NCI-H146 (cell line): ENCODE data around the gene BLVRA.
A peak's percentile ranks its signal among the peaks of the same experiment; 100 is the strongest.

ENCODE experiments used
- DNase-seq: peaks from one replicate; lab custom pipeline; 2025; lab: John Stamatoyannopoulos, UW

BLVRA gene

DNA sequence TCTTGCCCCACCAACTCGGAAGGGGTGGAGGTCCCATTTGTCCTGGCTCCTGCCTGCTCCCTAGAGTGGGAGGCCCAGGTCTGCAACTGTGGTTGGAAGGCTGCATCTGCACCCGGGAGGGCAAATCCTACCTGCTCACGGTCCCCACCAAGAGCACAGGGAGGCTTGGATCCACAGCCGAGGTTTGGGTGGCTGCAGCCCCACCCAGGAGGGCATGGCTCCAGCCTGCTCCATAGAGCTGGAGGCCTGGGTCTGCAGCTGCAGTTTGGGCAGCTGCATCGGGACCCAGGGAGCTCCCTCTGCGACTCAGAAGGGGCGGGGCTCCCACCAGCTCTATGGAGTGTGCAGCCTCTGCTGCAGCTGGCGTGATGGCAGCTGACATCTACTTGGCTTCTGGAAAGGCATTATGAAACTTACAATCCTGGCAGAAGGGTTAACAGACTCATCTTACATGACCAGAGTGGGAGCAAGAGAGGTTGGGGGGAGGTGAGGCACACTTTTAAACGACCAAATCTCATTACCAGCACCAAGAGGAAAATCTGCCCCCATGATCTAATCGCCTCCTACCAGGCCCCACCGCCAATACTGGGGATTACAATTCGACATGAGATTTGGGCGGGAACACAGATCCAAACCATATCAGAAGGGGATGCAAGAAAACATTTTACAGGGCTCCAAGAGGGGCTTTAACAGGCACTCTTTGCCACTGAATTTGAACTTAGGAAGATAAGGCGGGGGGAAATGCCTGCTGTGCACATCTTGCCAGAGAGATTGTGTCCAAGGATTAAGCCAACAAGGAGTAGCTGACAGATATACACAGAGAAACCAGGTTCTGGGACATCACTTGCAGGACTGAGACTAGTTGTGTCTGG lies 8.2 kb upstream of the BLVRA start:
- DNase-seq, result peak; percentile 22

DNA sequence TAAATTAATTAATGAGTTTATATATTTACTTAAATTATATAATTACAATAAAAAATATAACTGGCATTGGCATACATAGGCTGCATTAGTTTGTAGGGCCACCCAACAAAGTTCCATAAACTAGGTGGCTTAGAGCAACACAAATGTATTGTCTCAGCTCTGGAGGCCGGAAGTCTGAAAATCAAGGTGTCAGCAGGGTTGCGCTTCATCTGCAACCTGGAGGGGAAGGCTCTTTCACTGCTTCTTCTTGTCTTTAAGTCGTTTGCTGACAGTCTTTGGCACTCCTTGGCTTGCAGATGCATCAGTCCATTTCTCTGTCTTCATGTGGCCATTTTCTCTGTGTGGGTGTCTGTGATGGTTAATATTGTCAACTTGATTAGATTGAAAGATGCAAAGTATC lies 6.1 kb upstream of the BLVRA start:
- DNase-seq, result no peak

DNA sequence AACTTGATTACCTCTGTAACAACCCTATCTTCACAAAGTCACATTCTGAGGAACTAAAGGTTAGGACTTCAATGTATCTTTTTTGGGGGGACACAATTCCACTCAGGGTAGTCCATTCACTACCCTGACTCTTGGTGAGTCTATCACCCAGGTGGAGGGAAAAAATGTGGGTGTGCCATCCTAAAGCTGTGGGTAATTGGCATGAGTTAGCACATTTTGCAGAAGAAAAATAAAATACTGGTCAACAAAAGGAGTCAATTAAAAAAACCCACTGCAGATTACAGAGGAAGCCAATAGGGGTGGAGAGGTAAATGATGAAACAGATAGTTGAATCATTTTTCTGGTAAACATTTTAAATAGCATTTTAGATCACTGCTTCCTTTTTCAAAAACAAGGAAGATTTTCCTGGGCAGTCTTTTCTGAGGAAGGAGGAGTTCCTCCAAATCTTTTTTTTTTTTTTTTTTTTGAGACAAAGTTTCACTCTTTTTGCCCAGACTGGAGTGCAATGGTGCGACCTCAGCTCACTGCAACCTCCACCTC lies 5.1 kb upstream of the BLVRA start:
- DNase-seq, result no peak

DNA sequence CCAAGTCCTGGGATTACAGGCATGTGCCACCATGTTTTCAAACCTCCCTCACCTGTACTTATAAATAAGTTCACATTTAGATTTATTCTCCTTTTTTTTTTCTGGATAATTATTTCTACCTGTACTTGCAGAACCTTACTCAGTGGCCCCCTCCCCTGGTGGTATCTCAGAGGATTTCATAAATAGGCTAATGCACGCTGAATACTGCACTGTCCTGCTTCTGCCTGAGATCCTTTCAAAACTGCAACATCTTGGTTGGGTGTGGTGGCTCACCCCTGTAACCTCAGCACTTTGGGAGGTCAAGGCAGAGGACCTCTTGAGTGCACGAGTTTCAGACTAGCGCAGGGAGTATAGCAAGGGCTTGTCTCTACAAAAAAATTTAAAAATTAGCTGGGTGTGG lies 4.6 kb upstream of the BLVRA start:
- no peak for DNase-seq

DNA sequence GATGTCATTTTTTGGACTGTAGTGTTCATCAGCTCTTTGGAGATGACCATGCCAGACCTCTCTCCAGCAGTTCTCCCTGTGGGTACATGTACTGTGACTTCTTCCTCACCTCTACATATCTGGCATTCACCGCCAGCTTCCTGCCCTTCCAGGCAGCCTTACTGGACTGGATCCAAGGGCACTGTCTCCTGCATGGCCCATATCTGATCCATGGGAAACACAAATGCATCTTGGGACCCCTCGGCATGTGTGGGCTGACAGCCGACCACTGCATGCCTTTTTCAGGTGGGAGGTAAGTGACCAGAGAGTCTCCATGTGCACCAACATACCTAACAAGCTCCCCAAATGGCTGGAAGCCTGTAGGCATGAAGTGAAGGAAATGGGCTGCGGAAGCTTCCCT lies 3.9 kb upstream of the BLVRA start:
- no peak for DNase-seq

DNA sequence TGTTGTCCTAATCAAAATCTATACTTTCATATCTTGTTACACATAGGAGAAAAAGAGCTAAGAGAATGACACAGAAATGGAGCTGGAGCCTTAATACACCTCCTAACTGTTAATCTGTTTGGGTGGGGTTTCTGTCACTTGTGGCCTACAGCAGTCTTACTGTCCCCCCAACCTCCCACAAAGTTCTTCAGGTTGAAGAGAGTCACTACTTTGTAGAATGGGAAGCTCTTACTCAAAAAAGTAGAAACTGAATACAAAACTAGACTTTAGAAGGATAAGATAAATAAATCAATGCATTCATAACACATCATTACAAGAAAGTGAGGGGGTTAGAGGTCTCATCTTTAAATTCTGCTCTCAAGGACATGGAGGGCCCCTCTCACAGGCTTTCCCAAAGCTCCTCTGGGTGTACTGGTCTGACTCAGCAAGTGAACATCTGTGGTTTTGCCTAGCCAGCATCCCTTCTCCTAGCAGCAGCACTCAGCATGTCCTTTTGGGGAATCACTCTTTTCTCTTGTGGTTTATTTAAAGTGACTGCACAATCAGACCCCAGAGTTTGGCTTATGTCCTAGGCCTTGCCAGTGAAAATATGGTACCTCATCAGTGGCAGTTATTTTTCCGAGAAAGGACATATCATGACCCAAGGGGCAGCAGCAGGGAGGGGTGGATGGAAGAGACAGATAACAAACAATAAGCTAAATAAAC lies 2.0 kb upstream of the BLVRA start:
- no peak for DNase-seq

DNA sequence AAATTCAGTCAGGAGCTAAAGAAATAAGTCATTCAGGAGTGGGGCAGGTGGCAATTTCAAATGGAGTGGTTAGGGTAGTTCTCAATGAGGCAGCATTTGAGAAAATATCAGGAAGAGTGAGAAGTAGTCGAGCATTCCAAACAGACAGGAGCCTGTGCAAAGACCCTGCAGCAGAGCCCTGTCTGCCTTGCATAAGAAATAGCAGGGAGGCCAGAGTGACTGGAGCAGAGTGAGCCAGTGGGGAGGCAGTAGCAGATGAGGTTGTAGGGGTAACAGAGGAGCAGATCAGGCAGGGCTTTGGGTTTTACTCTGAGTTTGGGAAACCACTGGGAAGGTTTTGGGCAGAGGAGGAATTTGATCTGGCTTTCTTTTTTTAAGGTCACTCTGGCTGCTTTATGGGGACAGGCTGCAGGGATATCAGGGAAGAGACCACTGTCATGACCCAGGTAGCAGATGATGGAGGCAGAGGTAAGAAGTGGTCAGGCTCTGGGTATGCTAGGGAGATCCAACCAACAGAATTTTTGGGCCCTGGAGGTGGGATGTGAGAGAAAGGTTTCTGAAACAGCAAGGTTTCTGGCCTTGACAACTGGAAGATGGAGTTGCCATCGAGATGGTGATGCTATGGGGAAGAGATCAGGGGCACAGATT lies 1.3 kb upstream of the BLVRA start:
- no peak for DNase-seq

DNA sequence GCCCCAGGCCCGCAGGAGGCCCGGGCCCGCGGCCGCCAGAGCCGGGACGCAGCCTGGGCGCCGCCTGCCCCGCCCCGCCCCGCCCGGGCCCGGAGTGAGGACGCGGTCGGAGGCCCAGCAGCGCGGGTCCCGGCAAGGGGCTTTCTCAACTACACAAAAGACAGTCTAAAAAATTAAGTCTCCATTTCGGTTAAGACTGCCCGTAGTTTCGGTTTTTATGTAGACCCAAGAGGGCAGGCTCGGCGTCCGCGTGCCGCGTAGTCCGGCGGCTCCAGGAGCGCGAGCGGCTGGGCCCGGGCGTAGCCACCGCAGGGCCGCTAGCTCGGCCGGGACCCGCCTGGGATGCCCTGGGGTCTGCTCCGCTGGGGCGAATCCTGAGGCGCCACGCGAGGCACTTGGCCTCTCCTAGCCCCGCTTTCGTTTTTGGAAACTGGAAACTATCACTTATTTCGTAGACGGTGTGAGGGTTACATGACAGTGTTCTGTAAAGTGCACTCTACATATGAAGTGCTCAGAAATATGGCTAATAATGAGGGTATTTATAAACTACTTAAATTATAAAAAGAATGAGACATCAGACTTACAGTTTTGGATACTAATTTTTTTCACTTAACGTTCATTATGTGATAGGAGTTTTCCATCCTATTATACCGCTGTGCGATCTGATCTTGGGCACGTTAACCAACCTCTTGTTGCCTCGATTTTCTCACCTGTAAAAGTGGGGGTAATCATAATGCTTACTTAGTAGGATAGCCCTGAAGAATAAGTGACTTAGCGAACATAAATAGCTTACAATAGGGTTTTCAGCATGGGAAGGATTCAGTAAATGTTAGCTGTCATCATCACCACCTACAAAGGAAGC lies 573 bp downstream of the BLVRA start:
- DNase-seq, result peak; percentile 47

DNA sequence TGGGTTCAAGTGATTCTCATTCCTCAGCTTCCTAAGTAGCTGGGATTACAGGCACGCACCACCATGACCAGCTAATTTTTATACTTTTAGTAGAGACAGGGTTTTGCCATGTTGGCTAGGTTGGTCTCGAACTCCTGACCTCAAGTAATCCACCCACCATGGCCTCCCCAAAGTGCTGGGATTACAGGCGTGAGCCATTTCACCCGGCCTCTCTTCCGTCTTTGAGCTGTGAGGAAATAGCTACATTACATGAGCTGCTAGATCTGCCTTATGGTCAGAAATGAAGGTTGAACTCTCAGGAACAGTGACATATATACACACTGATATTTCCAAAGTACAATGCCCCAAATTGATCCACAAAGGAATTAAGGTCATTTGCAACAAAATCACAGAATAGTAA lies 2.4 kb downstream of the BLVRA start:
- no peak for DNase-seq

DNA sequence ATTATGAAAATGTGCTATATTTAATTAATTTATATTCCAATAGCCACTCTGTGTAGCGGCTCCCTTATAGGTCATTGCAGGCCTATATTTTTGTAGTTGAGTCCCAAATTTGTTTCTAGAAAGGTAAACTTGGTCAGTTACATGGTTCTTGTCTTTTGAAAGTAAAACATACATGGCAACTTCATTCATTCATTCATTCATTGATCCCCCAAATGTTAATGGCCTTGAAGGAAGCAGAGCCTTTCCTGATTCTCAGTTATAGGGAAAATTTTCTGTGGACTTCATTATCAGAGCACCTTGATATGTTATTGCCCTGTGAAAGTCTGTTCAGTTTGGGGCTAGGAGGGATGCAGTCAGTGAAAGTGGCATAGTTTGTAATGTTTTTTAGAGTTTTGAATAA lies 2.9 kb downstream of the BLVRA start:
- no peak for DNase-seq

DNA sequence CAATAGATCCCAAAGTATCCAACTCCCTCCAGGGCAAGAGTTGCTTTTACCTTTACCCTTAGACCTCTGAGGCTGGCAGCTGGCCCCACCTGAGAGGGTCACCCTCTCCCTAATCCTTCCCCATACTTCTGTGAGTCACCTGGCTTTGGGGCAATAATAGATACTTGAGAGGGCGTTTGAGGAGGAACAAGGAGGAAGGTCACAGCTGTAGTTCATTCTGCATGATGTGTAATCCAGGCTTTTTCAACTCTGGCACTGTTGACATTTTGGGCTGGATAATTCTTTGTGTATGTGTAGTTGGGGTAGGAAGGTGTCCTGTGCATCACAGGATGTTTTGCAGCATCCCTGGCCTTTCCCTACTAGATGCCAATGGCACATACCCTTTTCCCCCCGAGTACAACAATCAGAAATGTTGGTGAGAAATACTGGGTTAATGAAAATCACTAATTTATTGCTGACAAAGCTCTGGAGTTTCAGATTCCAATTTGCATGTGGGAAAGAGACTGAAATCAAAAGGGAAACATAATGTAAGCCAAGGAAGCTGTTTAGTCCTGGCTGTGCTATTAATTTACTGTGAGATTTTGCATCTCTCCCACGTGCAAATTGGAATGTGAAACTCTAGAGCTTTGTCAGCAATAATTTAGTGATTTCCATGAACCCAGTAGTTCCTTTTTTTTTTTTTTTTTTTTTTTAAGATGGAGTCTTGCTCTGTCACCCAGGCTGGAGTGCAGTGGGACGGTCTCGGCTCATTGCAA lies 3.6 kb downstream of the BLVRA start:
- no peak for DNase-seq

DNA sequence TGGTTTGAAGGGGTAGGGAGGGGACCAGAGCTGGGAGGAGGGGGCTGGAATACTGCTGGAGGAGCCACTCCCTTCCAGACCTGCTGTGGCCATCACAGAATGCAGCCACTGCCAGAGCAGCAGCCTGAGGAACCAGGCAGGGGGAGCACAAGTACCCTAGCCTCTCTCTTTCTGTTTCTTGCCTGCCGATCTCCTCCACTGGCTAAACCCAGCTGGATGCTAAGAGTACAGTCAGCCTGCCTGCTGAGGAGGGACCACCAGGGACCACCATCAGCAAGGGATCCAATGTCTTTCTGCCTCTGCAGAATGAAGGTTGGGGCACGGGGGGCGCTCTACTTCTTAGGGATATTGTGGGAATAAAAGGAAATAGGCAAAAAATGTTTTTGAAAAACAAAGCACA lies 4.7 kb downstream of the BLVRA start:
- DNase-seq, result no peak

DNA sequence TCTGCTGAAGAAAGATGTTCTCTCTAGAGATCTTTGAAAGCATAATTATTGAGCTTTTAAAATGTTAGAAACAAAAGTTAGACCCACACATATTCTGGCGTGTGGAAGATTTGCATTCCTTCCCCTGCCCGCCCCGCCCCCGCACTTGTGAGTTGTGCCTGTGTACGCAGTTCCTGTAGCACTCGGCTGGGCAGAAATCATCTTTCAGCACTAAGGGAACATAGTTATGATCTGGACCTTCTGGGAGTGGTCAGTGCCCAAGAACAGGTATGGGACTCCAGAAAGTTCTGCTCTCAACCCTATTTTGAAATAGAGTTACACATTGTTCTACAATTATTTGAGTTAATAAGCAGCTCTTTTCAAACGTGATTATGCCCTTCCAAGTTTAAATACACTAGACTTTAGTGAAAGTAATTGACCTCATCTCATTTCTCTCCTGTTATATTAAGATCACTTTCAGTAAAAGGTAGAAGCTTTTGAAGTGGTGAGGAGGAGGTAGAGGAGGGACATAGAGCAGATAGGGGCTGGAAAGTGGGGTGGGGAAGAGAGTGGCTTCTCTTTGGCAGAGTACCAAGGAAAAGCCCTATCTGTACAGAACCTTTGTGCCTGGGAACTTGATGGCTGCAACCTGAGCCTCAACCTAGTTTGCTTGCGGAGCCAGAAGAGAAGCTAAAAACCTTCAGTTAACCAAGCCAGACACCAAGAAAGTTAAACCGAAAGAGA lies 5.7 kb downstream of the BLVRA start:
- DNase-seq, result no peak

DNA sequence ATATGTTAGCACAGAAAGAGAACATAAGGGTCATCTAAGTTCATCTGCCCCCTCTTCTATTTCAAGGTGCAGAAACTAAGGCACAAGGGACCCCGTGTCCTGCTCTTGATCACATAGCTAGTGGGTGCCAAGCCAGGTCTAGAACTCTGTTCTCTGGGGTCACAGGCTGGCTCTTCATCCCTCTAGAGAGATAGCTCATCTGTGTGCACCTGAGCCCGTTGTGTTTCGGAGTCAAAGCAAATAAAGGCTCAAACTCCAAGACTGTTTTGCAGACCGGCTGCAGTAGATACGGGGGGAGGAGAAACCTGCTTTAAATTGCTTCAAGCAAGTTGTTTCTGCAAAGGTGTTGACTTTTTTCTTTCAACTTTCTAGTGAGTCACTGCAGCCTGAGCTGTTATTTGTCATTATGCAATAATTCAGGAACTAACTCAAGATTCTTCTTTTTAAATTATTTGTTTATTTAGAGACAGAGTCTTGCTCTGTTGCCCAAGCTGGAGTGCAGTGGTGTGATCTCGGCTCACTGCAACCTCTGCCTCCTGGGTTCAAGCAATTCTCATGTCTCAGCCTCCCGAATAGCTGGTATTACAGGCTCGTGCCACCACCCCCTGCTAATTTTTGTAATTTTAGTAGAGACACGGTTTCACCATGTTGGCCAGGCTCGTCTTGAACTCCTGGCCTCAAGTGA lies 6.5 kb downstream of the BLVRA start:
- no peak for DNase-seq

DNA sequence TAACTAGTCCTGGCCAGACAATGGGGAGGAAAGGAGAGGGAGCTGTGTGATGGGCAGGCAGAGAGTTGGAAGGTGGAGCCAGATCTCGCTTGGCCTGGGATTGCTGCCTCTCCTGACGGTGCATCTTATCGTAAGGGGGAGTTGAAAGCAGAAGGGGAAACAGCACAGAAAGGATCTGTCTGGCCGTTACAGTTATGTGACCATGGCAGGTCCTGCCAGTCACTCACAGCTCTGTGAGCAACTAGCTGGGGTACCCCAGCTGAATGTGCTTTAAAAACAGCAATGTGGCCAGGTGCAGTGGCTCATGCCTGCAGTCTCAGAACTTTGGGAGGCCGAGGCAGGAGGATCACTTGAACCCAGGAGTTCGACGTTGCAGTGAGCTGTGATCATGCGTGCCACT lies 8.1 kb downstream of the BLVRA start:
- DNase-seq, result no peak

DNA sequence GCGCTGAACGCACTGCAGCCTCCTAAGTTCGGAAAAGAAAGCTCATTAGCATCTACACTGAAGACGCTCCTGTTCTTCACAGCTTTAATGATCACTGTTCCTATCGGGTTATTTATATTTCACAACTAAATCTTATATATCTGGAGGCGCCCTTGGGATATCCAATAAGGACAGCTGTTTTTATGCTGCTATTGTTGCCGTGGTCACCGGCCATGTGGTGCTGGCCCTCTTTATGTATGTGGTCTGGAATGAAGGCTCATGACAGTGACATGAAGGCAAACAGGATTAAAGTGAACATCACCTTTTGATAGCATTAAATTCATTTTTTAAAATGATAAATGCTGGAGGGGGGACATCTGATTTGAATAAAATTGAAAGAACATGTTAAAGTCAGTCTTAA lies 8.8 kb downstream of the BLVRA start:
- no peak for DNase-seq

DNA sequence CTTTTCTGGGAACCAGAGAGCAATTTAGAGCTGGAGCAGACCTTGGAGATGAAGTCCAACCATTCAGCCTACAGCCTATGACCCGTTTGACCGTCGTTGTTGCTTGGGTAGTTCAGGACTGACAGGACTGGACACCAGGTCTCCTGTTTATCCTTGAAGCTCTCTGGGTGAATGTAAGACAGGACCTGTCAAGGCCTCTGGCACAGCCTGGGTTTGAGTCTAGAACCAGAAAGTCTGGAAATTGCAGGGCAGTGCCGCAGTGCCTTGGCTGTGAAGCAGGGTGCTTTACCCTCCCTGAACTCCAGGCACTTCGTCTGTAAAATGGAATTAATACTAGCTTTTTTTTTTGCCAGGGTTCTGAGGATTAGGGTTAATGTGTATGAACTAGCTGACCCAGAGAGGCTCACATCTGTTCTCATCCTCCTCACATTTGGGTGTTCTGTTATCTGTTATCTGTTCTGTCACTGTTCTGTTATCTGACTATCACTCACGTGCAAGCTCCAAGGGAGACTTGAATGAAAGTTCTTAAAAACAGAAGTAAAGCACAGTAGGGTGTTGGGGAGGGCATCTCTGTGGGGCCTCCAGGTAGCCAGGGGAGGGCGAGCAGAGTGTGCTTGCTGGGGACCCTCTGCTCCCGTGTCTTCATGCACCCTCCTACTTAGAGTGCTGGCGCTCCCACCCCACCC lies 9.9 kb downstream of the BLVRA start:
- DNase-seq, result no peak

DNA sequence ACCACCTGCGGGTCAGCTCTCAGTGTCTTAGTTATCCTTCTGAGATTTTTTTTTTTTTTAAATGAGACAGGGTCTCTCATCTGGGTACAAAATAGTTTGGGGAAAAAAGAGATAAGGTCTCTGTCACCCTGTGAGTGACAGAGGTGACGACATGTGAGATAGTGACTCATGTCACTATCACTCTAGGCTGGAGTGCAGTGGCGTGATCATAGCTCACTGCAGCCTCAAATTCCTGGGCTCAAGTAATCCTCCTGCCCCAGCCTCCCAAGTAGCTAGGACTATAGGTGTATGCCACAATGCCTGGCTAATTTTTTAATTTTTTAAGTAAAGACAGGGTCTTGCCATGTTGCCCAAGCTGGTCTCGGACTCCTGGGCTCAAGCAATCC lies 10.4 kb downstream of the BLVRA start:
- DNase-seq, result no peak

DNA sequence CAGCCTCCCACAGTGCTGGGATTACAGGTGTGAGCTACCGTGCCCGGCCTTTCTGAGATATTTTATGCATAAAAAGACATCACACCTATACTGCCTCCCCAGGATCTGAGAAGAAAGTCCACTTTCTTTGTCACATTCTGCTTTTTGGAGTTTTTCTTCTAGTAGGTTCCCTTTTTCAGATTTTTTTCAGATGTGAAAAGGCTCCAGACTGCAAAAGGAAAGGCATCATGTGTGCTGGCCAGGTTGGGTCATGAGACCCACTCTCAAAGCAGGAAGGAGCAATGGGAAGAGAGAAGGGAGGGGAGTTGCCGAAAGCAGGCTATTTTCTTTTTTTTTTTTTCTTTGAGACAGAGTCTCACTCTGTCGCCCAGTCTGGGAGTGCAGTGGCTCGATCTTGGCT lies 10.8 kb downstream of the BLVRA start:
- DNase-seq, result no peak
